NB4 (cell line): Measurements from ENCODE around the gene GLRX3.

ENCODE experiments used
- DNase-seq: peaks from one replicate; pipeline ENCODE4 v3.0.0; 2010; ENCODE audit warnings: low read depth
- H3K4me3 ChIP-seq: one replicate; pipeline ENCODE4 v1.5.1; 2011; ENCODE audit warnings: mild to moderate bottlenecking, low read depth, low read length, moderate library complexity
- MYC ChIP-seq: IDR thresholded peaks from 2 replicates; pipeline ENCODE4 v1.6.1; 2011; ENCODE audit warnings: low read depth, low read length
- POLR2A ChIP-seq: IDR thresholded peaks from 2 replicates; pipeline ENCODE4 v1.6.1; 2011; ENCODE audit warnings: mild to moderate bottlenecking; ENCODE audit not compliant: insufficient read length; ENCODE audit errors: extremely low read depth
- TF ChIP-seq, protein P1 (sequence below): IDR thresholded peaks from 2 replicates; pipeline ENCODE4 v1.6.1; 2011; ENCODE audit warnings: low read depth, low read length
- TF ChIP-seq, protein P2 (sequence below): IDR thresholded peaks from one replicate; pipeline ENCODE4 v1.5.1; 2012; ENCODE audit warnings: low read depth, low read length

The GLRX3 gene

DNA sequence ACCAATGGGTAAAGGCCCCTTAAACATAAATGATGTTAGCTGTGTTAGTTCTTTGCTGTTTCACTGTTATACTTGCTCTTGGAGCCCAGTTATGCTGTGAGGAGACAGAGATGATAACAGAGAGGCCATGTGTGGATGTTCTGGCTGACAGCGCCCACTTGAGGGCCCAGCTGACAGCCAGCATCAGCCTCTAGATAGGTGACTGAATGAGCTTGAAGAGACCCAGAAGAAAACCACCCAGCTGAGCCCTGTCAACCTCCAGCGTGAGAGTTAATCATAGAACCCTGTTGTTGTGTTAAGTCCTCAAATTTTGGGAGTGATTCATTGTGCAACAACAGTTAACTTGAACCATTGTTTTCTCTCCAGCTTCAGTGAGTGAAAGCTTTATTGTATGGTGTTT is 91.7 kb downstream of the GLRX3 start:
- no peak for DNase-seq
- no peak overlapping the region for H3K4me3 ChIP-seq
- TF ChIP-seq, protein P1, sequence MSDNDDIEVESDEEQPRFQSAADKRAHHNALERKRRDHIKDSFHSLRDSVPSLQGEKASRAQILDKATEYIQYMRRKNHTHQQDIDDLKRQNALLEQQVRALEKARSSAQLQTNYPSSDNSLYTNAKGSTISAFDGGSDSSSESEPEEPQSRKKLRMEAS, result no peak
- no peak for TF ChIP-seq POLR2A
- TF ChIP-seq, protein P2, sequence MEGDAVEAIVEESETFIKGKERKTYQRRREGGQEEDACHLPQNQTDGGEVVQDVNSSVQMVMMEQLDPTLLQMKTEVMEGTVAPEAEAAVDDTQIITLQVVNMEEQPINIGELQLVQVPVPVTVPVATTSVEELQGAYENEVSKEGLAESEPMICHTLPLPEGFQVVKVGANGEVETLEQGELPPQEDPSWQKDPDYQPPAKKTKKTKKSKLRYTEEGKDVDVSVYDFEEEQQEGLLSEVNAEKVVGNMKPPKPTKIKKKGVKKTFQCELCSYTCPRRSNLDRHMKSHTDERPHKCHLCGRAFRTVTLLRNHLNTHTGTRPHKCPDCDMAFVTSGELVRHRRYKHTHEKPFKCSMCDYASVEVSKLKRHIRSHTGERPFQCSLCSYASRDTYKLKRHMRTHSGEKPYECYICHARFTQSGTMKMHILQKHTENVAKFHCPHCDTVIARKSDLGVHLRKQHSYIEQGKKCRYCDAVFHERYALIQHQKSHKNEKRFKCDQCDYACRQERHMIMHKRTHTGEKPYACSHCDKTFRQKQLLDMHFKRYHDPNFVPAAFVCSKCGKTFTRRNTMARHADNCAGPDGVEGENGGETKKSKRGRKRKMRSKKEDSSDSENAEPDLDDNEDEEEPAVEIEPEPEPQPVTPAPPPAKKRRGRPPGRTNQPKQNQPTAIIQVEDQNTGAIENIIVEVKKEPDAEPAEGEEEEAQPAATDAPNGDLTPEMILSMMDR, result no peak
- no peak for TF ChIP-seq MYC
